ENCODE measurements around the gene KLHL3. TPM values are rescaled to one million over a fixed set of nuclear protein-coding genes. Genes with fewer than 3 reads are reported as not detected.

KLHL3 gene
- total RNA-seq, 1 experiment from 2014 or later: 15.7 TPM

GRCh38 chr5:137708796-137709559, 26.9 kb downstream of the KLHL3 start:
- ATAC-seq (no peak), DNase-seq (ENCODE audit: low spot score) (no peak)
- H3K9me3 Mint-ChIP-seq: peaks cover 17% of the 10 kb centered on the region
- H3K27ac Mint-ChIP-seq: no peak overlapping the region
- ChIA-PET CTCF (no interaction called here), POLR2A (no interaction called here)
- H3K4me1 Mint-ChIP-seq: no peaks in the 10 kb centered on the region
- TF ChIP-seq USF2 (CRISPR knock-in tag; IDR thresholded peaks at IDR 0.05): no peak
- no peak for TF ChIP-seq CTCF (IDR thresholded peaks at IDR 0.05)
- TF ChIP-seq ZNF423 (CRISPR knock-in tag; IDR thresholded peaks at IDR 0.05): no peak
- no peak for TF ChIP-seq AFF4 (CRISPR knock-in tag; IDR thresholded peaks at IDR 0.05; ENCODE audit: borderline replicate concordance)
- no peak for TF ChIP-seq E2F5 (CRISPR knock-in tag; IDR thresholded peaks at IDR 0.05)
- no peak for TF ChIP-seq EMX1 (CRISPR knock-in tag; IDR thresholded peaks at IDR 0.05)
- TF ChIP-seq ZSCAN18 (CRISPR knock-in tag; IDR thresholded peaks at IDR 0.05): no peak
- no peak for TF ChIP-seq ZBTB21 (CRISPR knock-in tag; IDR thresholded peaks at IDR 0.05; ENCODE audit: borderline replicate concordance)
- TF ChIP-seq ATF3 (CRISPR knock-in tag; conservative IDR thresholded peaks at IDR 0.05): no peak
- no peak for TF ChIP-seq MXD4 (CRISPR knock-in tag; IDR thresholded peaks at IDR 0.05; ENCODE audit: borderline replicate concordance)
- no peak for TF ChIP-seq ZNF281 (CRISPR knock-in tag; IDR thresholded peaks at IDR 0.05)
- no peak for TF ChIP-seq ZNF138 (CRISPR knock-in tag; conservative IDR thresholded peaks at IDR 0.05)
- TF ChIP-seq ZNF121 (CRISPR knock-in tag; IDR thresholded peaks at IDR 0.05): no peak
- no peak for TF ChIP-seq E2F4 (CRISPR knock-in tag; IDR thresholded peaks at IDR 0.05; ENCODE audit: borderline replicate concordance, low read depth)
- no peak for TF ChIP-seq ZNF263 (CRISPR knock-in tag; IDR thresholded peaks at IDR 0.05; ENCODE audit: low read depth)
- H3K4me3 Mint-ChIP-seq: no peak overlapping the region
- H3K36me3 Mint-ChIP-seq: peaks cover 36% of the 10 kb centered on the region
- H3K27me3 Mint-ChIP-seq (ENCODE audit: low read depth): no peaks in the 10 kb centered on the region
